SU-DHL-6 (cell line): Measurements from ENCODE around the gene KIF21B.

ENCODE experiments used
- CTCF ChIP-seq: fragments of 200-600 bp; sonication (generic); IDR thresholded peaks from one replicate; pipeline ENCODE4 v1.5.1; 2017; ENCODE audit warnings: antibody characterized with exemption, mild to moderate bottlenecking, low read length, moderate library complexity; ENCODE audit not compliant: insufficient read depth, poor library complexity, severe bottlenecking
- EZH2phosphoT487 ChIP-seq: fragments of 200-600 bp; sonication (generic), shearing (Covaris generic); conservative IDR thresholded peaks from 2 replicates; pipeline ENCODE4 v1.6.1; 2018; ENCODE audit warnings: mild to moderate bottlenecking, antibody characterized with exemption, low read length, moderate library complexity, mixed read lengths

DNA sequence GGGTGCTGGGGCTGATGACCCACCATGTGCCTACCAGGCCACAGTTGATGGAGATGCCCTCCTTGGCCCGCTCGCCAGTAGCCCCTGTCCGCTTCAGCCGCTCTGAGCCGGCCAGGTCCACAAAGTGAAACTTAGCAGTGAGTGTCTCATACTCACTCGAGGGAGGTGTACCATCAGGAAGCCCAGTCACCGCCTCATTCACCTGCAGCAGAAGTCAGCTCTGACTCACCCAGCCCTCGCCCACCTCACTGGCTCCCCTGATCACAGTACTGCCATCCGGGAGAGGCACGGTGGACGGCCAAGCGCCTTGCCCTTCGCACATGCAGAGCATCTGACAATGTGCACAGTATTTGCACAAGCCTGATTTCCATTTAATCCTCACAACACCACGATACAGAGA lies 18.8 kb downstream of the KIF21B start:
- TF ChIP-seq CTCF (no peak), EZH2phosphoT487 (no peak)
